Ovary (tissue), 9 donors: ENCODE results near the gene IL12RB2. TPM values are rescaled to one million over a fixed set of nuclear protein-coding genes. Genes with fewer than 3 reads are reported as not detected.

Source experiments
- DNase-seq, 5 donors: peaks; one replicate each; pipeline ENCODE4 v3.0.0-alpha.2; 2019 to 2020
- H3K27ac ChIP-seq, 2 donors: fragments of 200-600 bp; one replicate each; pipeline versions ENCODE4 v1.5.1 to v1.8.0; 2019 to 2022
- H3K27me3 ChIP-seq: fragments of 200-600 bp; one replicate; pipeline ENCODE4 v1.8.0; 2022
- H3K36me3 ChIP-seq: fragments of 200-600 bp; sonication (generic); one replicate; pipeline ENCODE4 v1.5.1; 2019
- H3K4me1 ChIP-seq: one replicate; pipeline ENCODE4 v1.8.1; 2013; ENCODE audit warnings: mild to moderate bottlenecking, moderate library complexity; ENCODE audit not compliant: insufficient read depth
- H3K4me3 ChIP-seq: fragments of 200-600 bp; sonication (generic); one replicate; pipeline ENCODE4 v1.5.1; 2017
- H3K9me3 ChIP-seq, 2 donors: fragments of 200-600 bp in 1 of 2; sonication (generic) in 1 of 2; one replicate each; pipeline versions ENCODE4 v1.5.1 to v1.8.1; 2013 to 2019; ENCODE audit warnings: mild to moderate bottlenecking in 1 of 2, moderate library complexity in 1 of 2
- CTCF ChIP-seq, 3 donors: fragments of 450-650 bp in 2 of 3; fragments of 200-600 bp in 1 of 3; IDR thresholded peaks; one replicate each; pipeline versions ENCODE4 v1.5.1 to v1.8.0; 2016 to 2022; ENCODE audit warnings: antibody characterized with exemption in 3 of 3, mild to moderate bottlenecking in 1 of 3
- EP300 ChIP-seq: sonication (generic); formaldehyde crosslinking; IDR thresholded peaks from one replicate; pipeline ENCODE4 v1.6.1; 2017; ENCODE audit warnings: antibody characterized with exemption
- POLR2A ChIP-seq: fragments of 450-650 bp; IDR thresholded peaks from one replicate; pipeline ENCODE4 v1.6.1; 2017; ENCODE audit warnings: antibody characterized with exemption, mild to moderate bottlenecking, moderate library complexity
- WGBS, 3 donors: extraction: QIAGEN DNeasy Blood & Tissue Kit in 1 of 3; methylation state at CpG; one replicate each; pipeline versions ENCODE4 v1.1.5 to v1.1.7; 2013 to 2017; 5-methylcytosine and 5-hydroxymethylcytosine counted together
- intact Hi-C, 4 donors: fragments of 100-400 bp; cut with DNase I; formaldehyde crosslinking; loops; one replicate each; pipeline versions ENCODE4 v1.11.0 to v1.15.1; 2022 to 2023
- polyA plus RNA-seq, 2 donors: library from polyadenylated mRNA; stranded (reverse); fragments of 200-250 nt in 1 of 2; fragments of 350-450 nt in 1 of 2; fragmentation: Illumina TruSeq in 1 of 2; extraction: RNeasy Lipid Tissue Mini Kit (QIAGEN cat#74804) in 1 of 2; gene quantifications; one replicate each; pipeline ENCODE4 v1.2.3, GENCODE V29; 2013 to 2014
- total RNA-seq, 7 donors: library from RNA; depleted of rRNA in 2 of 7; stranded (reverse); fragments of >200 nt in 2 of 7; fragmentation: NEBNext Ultra II Directional in 3 of 7; extraction: Animal tissue kit (Norgen Biotek cat#: 25700) in 3 of 7; gene quantifications; one replicate each; pipeline versions ENCODE4 v1.1.0 to v1.2.4, GENCODE V29; 2016 to 2023
- donor health status: DM: no; HTN: no; CAD: no; lungs with moderate emphysema.
- donor health status: DM: no; HTN: no; CAD: no.
- donor health status: Bipolar disorder and iron deficiency.
- donor health status: DM: yes; HTN: yes; CAD: no.
- donor health status: DM: no; HTN: no; CAD: no.
- donor health status: DM: yes; HTN: yes; CAD: no.

IL12RB2 gene
- total and polyA plus RNA-seq, 9 donors, result 0.02 to 1.8 (median 0.61) TPM; not detected in 2

GRCh38 chr1:67298762-67299161 lies 8.9 kb upstream of the IL12RB2 start:
- no peaks in the 10 kb centered on the region for H3K36me3 ChIP-seq
- TF ChIP-seq POLR2A, result no peak
- TF ChIP-seq CTCF (IDR thresholded peaks at IDR 0.05), result no peak
- TF ChIP-seq EP300, result no peak
- 56 to 70% (median 62%) methylated on average over 2 of the region's 2 CpGs for WGBS, 3 donors
- H3K27me3 ChIP-seq, result peaks cover 5% of the 10 kb centered on the region
- no peaks in the 10 kb centered on the region for H3K4me1 ChIP-seq
- H3K27ac ChIP-seq, result no peak overlapping the region
- no peaks in the 10 kb centered on the region for H3K9me3 ChIP-seq
- DNase-seq, result no peak
- H3K4me3 ChIP-seq, result no peak overlapping the region
- intact Hi-C loops, result no loop called here

- no peak for DNase-seq
- Histone ChIP-seq H3K4me1 (no peaks in the 10 kb centered on the region), H3K9me3 (no peaks in the 10 kb centered on the region), H3K27me3 (peaks cover 5% of the 10 kb centered on the region), H3K4me3 (no peak overlapping the region), H3K27ac (no peak overlapping the region), H3K36me3 (no peaks in the 10 kb centered on the region)
- WGBS, 3 donors, result 87 to 93% (median 91%) methylated on average over 7 of the region's 7 CpGs
- intact Hi-C loops, result no loop called here
- TF ChIP-seq POLR2A, result no peak
- no peak for TF ChIP-seq EP300
- TF ChIP-seq CTCF (IDR thresholded peaks at IDR 0.05), result no peak
Observed at GRCh38 chr1:67299296-67299695, 8.4 kb upstream of the IL12RB2 start.

DNA sequence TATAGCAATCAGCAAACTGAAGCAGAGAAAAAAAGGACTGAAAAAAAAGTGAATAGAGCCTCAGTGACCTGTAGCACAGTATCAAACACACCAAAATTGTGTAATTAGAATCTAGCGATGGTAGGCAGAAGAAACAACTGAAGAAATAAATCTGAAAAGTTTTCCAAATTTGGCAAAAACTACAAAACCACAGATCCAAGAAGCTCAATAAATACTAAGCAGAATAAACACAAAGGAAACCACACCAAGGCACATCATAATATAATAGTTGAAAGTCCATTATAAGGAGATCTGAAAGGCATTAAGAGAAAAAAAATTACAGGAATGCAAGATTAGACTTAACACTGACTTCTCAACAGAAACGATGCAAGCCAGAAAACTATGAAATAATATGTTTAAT lies 7.1 kb upstream of the IL12RB2 start:
- no peak for TF ChIP-seq CTCF (IDR thresholded peaks at IDR 0.05)
- TF ChIP-seq POLR2A, result no peak
- no peak for TF ChIP-seq EP300
- no peak for DNase-seq
- intact Hi-C loops, result no loop called here
- H3K36me3 ChIP-seq, result no peaks in the 10 kb centered on the region
- H3K27ac ChIP-seq, result no peak overlapping the region
- WGBS, 3 donors, result 7 to 8% (median 7%) methylated on average over 2 of the region's 2 CpGs
- peaks cover 5% of the 10 kb centered on the region for H3K27me3 ChIP-seq
- H3K4me1 ChIP-seq, result no peaks in the 10 kb centered on the region
- no peak overlapping the region for H3K4me3 ChIP-seq
- H3K9me3 ChIP-seq, result no peaks in the 10 kb centered on the region

DNA sequence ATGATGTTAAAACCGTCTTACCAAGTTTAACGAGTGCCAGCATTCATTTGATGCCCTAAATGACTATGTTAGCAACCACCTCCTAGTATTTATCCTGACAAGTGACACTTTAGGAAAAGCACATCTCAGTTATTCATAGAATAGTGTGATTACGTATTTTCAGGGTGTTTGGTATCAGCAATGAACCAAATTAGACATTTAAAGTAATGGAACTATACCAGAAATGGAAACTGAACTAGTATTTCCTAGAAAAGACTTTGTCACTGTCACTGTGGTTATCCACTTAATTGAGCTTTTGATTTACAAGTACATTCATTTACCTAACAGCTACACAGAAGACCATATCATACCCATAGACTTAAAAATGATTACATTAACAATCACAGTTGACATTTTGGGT lies 3.6 kb upstream of the IL12RB2 start:
- Histone ChIP-seq H3K36me3 (no peaks in the 10 kb centered on the region), H3K4me3 (no peak overlapping the region), H3K27me3 (peaks cover 5% of the 10 kb centered on the region), H3K9me3 (no peaks in the 10 kb centered on the region), H3K27ac (no peak overlapping the region), H3K4me1 (peaks cover 5% of the 10 kb centered on the region)
- intact Hi-C loops, result no loop called here
- no peak for DNase-seq
- 79 to 83% (median 81%) methylated on average over 3 of the region's 3 CpGs for WGBS, 3 donors
- TF ChIP-seq EP300 (no peak), POLR2A (no peak), CTCF (IDR thresholded peaks at IDR 0.05) (no peak)

- Histone ChIP-seq H3K4me3 (no peak overlapping the region), H3K36me3 (no peaks in the 10 kb centered on the region), H3K27me3 (no peaks in the 10 kb centered on the region), H3K27ac (no peak overlapping the region), H3K9me3 (no peaks in the 10 kb centered on the region), H3K4me1 (peaks cover 5% of the 10 kb centered on the region)
- intact Hi-C loops, result no loop called here
- 90 to 93% (median 93%) methylated on average over 7 of the region's 7 CpGs for WGBS, 3 donors
- no peak for DNase-seq
- TF ChIP-seq EP300 (no peak), CTCF (IDR thresholded peaks at IDR 0.05) (no peak)
Observed at GRCh38 chr1:67306547-67306946, 1.1 kb upstream of the IL12RB2 start.
